Ascending aorta (tissue), 2 donors: Measurements from ENCODE around the gene SYNRG. TPM values are rescaled to one million over a fixed set of nuclear protein-coding genes. Genes with fewer than 3 reads are reported as not detected.
A peak's percentile ranks its signal among the peaks of the same experiment; 100 is the strongest.

ENCODE experiments used
- DNase-seq, 2 donors: peaks; one replicate each; pipeline ENCODE4 v3.0.0-alpha.2; 2019; ENCODE audit warnings: low spot score in 2 of 2
- H3K27ac ChIP-seq, 2 donors: fragments of 200-600 bp; sonication (generic); one replicate each; pipeline ENCODE4 v1.5.1; 2016 to 2017; ENCODE audit warnings: mild to moderate bottlenecking in 1 of 2
- H3K27me3 ChIP-seq: fragments of 200-600 bp; sonication (generic); one replicate; pipeline ENCODE4 v1.5.1; 2017
- H3K36me3 ChIP-seq, 2 donors: fragments of 200-600 bp; sonication (generic); one replicate each; pipeline ENCODE4 v1.5.1; 2016
- H3K4me1 ChIP-seq, 2 donors: fragments of 200-600 bp; sonication (generic); one replicate each; pipeline ENCODE4 v1.5.1; 2016 to 2017; ENCODE audit warnings: mild to moderate bottlenecking in 1 of 2
- H3K4me3 ChIP-seq, 2 donors: fragments of 200-600 bp; sonication (generic); one replicate each; pipeline ENCODE4 v1.5.1; 2016 to 2017; ENCODE audit warnings: mild to moderate bottlenecking in 1 of 2
- H3K9me3 ChIP-seq, 2 donors: fragments of 200-600 bp; sonication (generic); one replicate each; pipeline ENCODE4 v1.5.1; 2016
- intact Hi-C: fragments of 100-400 bp; cut with DNase I; formaldehyde crosslinking; loops from one replicate; pipeline ENCODE4 v1.15.1; 2023
- total RNA-seq: library from RNA; depleted of rRNA; stranded (reverse); fragments of >200 nt; gene quantifications from one replicate; pipeline ENCODE4 v1.1.0, GENCODE V29; 2016
- TF ChIP-seq, protein P1 (sequence below), 3 experiments: fragments of 200-600 bp in 2 of 3; fragments of 450-650 bp in 1 of 3; sonication (generic) in 2 of 3; IDR thresholded peaks; one replicate each; pipeline ENCODE4 v1.5.1; 2016 to 2019; ENCODE audit warnings: antibody characterized with exemption in 3 of 3, mild to moderate bottlenecking in 1 of 3, moderate library complexity in 1 of 3

Gene SYNRG
- total RNA-seq, 1 donor from 2014 or later = 47.1 TPM

GRCh38 chr17:37608351-37609169 lies 658 bp downstream of the SYNRG start:
- peak overlapping the region; percentile 69 to 96 for H3K4me3 ChIP-seq
- TF ChIP-seq, protein P1, sequence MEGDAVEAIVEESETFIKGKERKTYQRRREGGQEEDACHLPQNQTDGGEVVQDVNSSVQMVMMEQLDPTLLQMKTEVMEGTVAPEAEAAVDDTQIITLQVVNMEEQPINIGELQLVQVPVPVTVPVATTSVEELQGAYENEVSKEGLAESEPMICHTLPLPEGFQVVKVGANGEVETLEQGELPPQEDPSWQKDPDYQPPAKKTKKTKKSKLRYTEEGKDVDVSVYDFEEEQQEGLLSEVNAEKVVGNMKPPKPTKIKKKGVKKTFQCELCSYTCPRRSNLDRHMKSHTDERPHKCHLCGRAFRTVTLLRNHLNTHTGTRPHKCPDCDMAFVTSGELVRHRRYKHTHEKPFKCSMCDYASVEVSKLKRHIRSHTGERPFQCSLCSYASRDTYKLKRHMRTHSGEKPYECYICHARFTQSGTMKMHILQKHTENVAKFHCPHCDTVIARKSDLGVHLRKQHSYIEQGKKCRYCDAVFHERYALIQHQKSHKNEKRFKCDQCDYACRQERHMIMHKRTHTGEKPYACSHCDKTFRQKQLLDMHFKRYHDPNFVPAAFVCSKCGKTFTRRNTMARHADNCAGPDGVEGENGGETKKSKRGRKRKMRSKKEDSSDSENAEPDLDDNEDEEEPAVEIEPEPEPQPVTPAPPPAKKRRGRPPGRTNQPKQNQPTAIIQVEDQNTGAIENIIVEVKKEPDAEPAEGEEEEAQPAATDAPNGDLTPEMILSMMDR (IDR thresholded peaks at IDR 0.05) = no peak
- no peak for DNase-seq
- intact Hi-C loops = loop anchor here (1.0 to 10.0 kb wide), 6 partner anchors 119 to 1074 kb away; partner anchors contain the start of genes AATF, ACACA, DUSP14 and MRM1
- peaks cover 0 to 2% of the 10 kb centered on the region in 2 donors for H3K36me3 ChIP-seq
- peak overlapping the region; percentile 82 to 89 for H3K27ac ChIP-seq
- H3K9me3 ChIP-seq = no peaks in the 10 kb centered on the region
- no peaks in the 10 kb centered on the region for H3K27me3 ChIP-seq
- peaks cover 0 to 9% of the 10 kb centered on the region in 2 donors for H3K4me1 ChIP-seq

DNA sequence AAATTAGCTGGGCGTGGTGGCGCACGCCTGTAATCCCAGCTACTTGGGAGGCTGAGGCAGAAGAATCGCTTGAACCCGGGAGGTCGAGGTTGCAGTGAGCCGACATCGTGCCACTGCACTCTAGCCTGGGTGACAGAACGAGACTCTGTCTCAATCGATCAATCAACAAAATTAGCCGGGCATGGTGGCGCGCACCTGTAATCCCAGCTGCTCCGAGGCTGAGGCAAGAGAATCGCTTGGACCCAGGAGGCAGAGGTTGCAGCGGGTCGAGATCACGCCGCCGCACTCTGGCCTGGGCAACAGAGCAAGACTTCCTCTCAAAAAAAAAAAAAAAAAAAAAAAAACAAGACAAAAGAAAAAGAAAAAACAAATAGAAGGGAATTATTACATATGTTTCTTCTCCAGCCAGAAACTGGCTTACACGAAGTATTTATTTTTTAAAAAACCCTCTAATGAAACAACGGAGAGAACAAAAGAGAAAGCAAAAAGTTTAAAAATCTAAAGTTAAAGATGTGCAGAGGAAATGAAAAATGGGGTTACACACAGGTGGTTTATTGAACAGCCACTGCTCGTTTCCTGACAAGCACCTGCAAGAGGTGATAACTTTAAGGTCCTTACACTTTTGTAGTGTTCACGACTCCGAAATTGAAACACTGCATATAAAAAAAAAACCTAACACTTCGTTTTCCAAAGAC lies 1.4 kb downstream of the SYNRG start:
- H3K27ac ChIP-seq = no peak overlapping the region
- H3K36me3 ChIP-seq = no peaks in the 10 kb centered on the region
- H3K4me1 ChIP-seq = peaks cover 0 to 9% of the 10 kb centered on the region in 2 donors
- H3K27me3 ChIP-seq = no peaks in the 10 kb centered on the region
- DNase-seq = no peak
- intact Hi-C loops = loop anchor here (2.0 to 10.0 kb wide), 4 partner anchors 201 to 1073 kb away; partner anchors contain the start of genes AATF, ACACA, MRM1 and MYO19
- H3K4me3 ChIP-seq = peak overlapping the region; percentile 69 to 96
- no peaks in the 10 kb centered on the region for H3K9me3 ChIP-seq
- TF ChIP-seq, protein P1 (IDR thresholded peaks at IDR 0.05) = no peak

DNA sequence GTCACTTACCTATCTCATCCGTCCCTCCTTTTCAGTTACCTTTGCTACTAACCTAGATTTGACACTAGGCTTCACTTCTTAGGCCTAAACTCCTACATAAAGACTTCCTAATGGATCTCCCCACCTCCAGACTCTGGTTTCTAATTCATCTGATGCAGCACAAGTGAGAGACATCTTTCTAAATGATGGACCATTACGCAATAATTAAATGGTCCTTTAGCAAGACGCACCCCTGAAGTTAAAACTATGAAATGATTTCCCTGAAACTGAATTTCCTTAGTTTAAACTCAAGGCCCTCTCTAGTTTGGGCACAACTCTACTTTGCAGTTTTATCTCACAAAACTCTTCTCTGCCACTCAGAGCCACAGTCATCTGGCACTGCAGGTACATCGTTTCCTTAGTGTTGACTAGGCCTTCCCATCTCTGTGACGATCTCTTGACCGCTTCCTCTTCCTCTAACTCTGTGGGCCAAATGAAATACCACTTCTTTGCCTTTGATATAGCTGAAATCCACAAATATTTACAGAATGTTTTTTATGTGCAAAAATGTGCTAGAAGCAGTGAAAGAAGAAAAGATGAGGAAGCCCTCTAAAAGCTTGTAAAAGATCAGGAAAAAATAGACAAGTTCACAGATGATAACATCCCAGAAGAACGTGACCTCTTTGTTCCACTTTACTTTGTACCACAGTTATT lies 3.3 kb downstream of the SYNRG start:
- no peaks in the 10 kb centered on the region for H3K27me3 ChIP-seq
- intact Hi-C loops = loop anchor here (5.0 to 10.0 kb wide), 3 partner anchors 659 to 1071 kb away; partner anchors contain the start of genes AATF, MRM1, MYO19 and PIGW
- no peak overlapping the region for H3K4me3 ChIP-seq
- H3K4me1 ChIP-seq = peaks cover 0 to 9% of the 10 kb centered on the region in 2 donors
- H3K36me3 ChIP-seq = no peaks in the 10 kb centered on the region
- TF ChIP-seq, protein P1 (IDR thresholded peaks at IDR 0.05) = no peak
- no peak for DNase-seq
- H3K9me3 ChIP-seq = no peaks in the 10 kb centered on the region
- no peak overlapping the region for H3K27ac ChIP-seq

DNA sequence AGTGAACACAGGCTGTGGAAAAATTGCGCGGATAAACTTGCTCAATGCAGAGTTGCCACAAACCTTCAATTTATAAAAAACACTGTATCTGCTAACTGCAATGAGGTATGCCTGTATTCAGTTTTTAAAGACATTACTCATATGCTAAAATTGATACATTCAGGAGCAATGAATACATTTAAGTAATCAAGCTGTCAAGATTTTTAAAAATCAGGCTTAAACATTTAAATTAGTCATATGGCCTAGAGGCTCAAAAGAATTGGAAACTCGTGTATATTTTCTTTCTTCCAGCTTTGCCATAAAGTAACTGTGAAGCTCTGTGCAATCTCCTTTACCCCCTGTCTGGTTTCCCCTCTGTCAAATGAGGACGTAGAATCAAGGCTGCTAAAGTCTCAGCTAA lies 4.1 kb downstream of the SYNRG start:
- intact Hi-C loops = loop anchor here (5.0 to 10.0 kb wide), 3 partner anchors 658 to 1070 kb away; partner anchors contain the start of genes AATF, MRM1, MYO19 and PIGW
- TF ChIP-seq, protein P1 (IDR thresholded peaks at IDR 0.05) = no peak
- no peak for DNase-seq

GRCh38 chr17:37604556-37604955 lies 4.7 kb downstream of the SYNRG start:
- DNase-seq = no peak
- TF ChIP-seq, protein P1 (IDR thresholded peaks at IDR 0.05) = no peak
- H3K9me3 ChIP-seq = no peaks in the 10 kb centered on the region
- no peak overlapping the region for H3K27ac ChIP-seq
- no peaks in the 10 kb centered on the region for H3K27me3 ChIP-seq
- H3K4me3 ChIP-seq = no peak overlapping the region
- intact Hi-C loops = loop anchor here (10.0 kb wide), 1 partner anchor 1070 kb away; the partner anchor contains the start of genes MYO19 and PIGW
- H3K36me3 ChIP-seq = peaks cover under 1 to 2% of the 10 kb centered on the region in 2 donors
- peaks cover 0 to 5% of the 10 kb centered on the region in 2 donors for H3K4me1 ChIP-seq

More for the DNA sequence above, 4.1 kb downstream of the SYNRG start:
- no peaks in the 10 kb centered on the region for H3K9me3 ChIP-seq
- H3K4me3 ChIP-seq = no peak overlapping the region
- peaks cover 0 to 9% of the 10 kb centered on the region in 2 donors for H3K4me1 ChIP-seq
- H3K27ac ChIP-seq = no peak overlapping the region
- H3K27me3 ChIP-seq = no peaks in the 10 kb centered on the region
- H3K36me3 ChIP-seq = no peaks in the 10 kb centered on the region
